Stromal cell of bone marrow (primary cell): ENCODE results near the gene MBD3L5.
"Not testable (repeated sequence)": the region's sequence is repeated elsewhere in the genome, so short reads cannot be mapped to it uniquely, and the experiment has no call there.

ENCODE experiments used
- DNase-seq: peaks from one replicate; pipeline ENCODE4 v3.0.0-alpha.2; 2012; ENCODE audit warnings: low read depth

MBD3L5 gene

DNA sequence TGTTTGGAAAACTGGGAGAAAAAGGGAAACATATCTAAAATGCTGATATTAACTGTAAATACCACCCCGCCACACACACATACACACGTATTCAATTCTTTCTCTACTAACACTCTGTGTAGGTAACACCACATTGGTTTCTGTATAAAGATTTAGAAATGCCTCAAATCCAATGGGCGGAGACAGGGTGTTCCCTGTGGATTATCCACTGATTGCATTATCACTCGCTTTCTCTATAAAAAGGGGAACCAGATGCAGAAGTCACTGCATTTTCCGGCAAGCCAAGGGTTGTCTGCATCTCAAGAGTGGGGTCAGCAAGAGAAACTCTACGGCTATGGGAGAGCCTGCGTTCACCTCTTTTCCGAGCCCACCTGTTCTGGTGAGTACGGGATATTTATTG lies at the start of gene MBD3L5:
MBD3L5 (plus strand) TSS at position 301 of the 400 bp plus-strand sequence; CDS start at position 335, 34 bp downstream.
- DNase-seq = not testable (repeated sequence)

DNA sequence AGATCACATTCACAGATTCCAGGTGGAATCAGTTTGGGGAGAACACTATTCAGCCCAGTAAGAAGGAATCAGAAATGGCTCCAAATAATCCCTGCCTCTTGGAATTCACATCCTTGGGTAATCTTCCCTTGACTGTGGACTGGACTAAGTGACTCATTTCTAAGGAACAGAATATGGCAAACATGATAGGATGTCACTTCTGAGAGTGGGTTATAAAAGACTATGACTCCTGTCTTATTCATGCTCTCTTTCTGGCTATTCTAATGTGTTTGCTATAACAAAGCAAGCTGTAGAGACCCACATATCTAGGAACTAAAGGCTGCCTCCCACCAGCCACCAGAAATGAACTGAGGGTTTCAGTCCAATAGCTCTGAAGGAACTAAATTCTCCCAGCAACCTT lies 46.9 kb upstream of the MBD3L5 start:
- no peak for DNase-seq

DNA sequence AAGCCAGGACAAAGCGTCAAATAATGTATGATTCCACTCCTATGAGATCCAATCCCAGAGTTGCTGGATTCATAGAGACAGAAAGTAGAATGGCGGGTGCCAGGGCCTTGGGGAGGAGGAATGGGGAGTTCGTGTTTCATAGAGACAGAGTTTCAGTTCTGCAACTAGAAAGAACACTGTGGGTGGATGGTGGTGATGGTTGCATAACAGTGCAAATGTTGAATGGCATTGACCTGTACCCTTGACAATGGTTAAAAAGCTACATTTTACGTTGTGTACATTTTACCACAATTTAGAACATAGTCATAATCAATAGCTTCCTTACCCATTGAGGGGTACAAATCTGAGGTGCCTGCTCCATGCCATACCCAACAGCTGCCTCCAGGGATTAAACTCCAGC lies 42.5 kb upstream of the MBD3L5 start:
- no peak for DNase-seq

DNA sequence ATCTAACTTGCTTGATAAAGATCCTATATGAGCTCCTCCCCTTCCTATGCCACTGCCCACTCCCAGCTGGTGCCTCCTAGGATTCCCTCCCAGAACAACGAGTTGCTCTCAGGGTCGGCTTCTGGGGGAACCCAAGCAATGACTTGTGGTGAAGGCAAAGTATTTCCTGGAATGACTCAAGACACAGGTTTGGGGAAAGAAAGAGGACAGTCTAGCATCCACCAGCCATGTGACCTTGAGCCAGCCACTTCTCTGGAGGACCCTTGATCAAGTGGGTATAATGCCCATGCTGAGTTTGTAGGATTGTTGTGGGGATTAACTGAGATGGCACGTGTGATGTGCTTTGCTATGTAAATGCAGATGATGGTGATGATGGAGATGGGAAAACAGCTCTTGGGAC lies 42.1 kb upstream of the MBD3L5 start:
- no peak for DNase-seq

DNA sequence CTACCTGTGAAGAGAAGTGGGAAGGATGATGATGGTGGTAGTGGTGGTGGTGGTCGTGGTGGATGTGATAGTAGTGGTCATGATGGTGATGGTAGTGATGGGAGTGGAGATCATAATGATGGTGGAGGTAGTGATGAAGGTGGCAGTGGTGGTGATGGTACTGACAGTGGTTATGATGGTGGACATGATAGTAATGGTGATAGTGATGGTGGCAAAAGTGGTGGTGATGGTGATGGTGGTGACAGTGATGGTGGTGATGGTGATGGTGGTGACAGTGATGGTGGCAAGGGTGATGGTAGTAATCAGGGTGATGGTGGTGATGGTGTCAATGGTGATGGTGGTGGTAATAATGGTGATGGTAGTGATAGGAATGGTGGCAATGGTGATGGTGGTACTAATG lies 35.3 kb upstream of the MBD3L5 start:
- no peak for DNase-seq

DNA sequence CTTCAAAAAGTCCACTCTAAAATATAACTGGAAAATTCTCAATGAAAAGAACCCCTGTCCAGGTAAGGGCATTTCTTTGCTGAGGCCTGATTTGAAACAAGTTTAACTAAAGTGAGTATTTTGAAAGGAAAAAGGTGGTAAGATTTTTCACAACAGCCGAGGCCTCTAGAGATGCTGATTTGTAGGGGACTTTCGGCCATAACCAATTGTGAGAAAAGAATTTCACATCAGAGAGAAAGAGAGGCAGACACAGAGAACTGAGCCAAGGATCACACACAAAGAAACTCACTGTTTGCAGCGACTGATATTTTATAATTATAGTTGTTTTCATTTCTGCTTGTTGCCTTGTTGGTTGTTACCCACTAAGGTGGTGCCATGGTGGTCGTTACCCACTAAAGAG lies 33.6 kb upstream of the MBD3L5 start:
- no peak for DNase-seq

DNA sequence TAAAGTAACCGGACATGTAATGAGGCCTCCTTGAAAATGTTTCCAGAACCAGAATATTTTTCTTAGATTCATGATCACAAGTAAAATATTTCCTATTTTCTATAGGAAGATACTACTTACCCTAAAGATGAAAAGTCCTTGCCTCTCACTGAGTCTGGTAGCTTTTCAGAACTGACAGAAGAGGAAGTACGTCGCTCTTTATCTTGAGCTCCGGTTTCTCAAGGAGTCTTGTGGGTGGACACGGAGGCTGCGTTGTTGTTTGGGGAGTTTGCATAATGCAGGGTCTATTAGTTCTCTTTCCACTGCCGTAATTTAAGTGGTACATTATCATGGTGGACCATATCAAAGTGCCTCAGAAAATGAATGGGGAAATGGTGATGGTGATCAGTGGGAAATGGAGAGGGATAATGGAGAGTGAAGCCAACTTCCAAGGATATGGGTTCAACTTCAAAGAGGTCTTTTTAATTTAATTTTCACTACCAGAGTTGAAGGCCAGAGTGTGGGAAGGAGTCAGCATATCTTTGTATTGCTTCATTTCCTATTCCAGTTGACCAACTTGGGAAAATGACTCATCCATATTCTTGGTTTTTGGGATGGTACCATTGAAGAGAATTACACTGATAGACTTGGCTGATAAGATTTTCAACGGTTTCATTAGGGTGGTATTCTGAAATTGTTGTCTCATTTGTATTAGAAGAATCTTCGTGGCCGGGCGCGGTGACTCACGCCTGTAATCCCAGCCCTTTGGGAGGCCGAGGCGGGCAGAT lies 32.5 kb upstream of the MBD3L5 start:
- DNase-seq = no peak

DNA sequence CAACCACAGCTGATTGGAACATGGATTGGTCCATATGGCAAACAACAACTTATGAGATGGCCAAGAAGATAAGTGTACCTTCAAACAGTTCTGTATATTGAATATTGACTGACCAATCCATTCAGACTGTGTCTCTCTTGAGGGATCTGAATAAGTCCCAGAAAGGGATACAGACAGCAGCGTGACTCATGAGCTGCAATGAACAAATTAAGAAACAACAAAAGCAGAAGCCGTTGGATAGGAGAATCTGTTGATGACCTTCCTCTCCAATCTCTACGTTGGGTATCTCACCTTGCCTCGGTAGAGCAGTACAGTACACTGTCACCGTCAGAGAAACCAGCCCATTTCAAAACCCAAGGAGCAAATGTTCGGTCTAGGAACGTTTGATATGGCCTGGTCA lies 30.4 kb upstream of the MBD3L5 start:
- no peak for DNase-seq

DNA sequence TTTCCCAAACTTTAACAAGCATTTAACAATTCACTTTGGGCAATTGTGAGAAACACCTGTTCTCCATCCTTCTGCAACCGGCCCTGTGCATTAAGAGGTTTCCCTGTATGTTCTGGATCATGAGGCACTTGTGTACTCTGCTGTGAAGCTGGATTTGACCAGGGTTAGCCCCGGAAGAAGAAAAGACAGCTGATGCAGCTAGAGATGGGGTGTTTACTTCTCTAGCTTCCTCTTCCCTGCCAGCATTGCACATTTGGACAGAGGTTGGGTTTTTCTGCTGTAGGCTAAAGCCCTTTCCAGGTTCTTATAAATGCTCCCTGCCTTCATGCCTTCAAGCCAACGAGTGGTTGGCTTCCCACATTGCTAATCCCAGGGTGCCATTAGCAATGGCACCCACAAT lies 30.0 kb upstream of the MBD3L5 start:
- DNase-seq = no peak

DNA sequence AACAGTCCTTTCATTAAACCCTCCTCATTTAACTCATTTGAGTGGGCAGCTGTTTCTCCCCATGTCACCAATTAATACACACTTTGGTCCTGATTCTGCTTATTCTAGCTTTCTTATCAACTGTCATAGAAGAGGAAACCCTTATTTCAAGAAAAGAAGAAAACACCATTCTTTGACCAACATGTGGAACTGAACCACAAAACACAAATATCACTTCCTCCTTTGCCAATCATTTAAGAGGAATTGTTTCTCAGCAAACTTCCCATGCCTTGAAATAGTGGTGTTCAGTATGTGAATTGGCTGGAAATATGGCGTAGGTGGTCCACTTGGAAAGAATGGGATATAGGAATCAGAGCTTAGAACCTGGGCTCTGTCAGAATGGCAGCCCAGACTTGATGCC lies 29.6 kb upstream of the MBD3L5 start:
- DNase-seq = no peak

DNA sequence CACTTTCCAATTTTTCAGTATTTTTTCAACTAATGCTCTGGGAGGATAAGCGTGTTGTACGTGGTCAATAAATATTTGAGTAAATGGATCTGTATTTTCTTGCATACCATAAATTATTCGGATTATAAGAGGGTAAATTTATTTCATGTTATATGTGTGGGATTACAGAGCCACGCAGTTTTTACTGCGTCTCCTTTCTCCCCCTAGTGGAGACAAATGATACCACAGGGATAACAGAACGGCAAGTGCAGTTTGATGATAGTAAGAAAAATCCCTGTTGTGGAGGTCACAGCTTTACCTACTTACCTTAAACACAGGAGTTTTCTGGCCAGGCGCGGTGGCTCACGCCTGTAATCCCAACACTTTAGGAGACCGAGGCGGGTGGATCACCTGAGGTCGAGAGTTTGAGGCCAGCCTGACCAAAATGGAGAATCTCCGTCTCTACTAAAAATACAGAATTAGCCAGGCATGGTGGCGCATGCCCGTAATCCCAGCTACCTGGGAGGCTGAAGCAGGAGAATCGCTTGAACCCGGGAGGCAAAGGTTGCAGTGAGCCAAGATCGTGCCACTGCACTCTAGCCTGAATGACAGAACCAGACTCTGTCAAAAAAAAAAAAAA lies 26.0 kb upstream of the MBD3L5 start:
- DNase-seq = no peak

DNA sequence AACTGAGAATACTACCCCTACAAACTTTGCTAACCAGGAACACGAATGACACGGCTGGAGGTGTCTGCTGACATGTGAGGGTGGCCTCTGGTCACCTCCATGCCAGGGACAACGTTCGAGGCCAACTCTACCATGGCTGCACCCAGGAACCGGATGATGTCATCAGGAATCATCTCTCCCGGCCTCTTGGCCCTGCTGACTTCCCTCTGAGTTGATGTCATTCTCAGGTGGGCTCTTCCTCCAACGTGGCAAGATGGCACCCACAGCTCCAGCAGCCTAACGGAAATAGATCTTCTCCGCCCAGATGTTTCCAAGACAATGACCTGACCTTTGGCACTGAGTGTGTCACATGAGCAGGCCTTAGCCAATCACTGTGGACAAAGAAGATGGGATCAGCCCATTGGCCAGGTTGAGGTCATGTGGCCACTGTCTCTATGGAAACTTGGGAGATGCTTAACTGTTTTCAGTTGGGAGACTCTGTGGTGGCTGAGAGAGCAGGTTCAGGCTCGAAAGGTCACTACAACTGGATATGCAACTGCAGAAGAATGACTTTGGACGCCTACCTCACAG lies 24.2 kb upstream of the MBD3L5 start:
- DNase-seq = no peak

DNA sequence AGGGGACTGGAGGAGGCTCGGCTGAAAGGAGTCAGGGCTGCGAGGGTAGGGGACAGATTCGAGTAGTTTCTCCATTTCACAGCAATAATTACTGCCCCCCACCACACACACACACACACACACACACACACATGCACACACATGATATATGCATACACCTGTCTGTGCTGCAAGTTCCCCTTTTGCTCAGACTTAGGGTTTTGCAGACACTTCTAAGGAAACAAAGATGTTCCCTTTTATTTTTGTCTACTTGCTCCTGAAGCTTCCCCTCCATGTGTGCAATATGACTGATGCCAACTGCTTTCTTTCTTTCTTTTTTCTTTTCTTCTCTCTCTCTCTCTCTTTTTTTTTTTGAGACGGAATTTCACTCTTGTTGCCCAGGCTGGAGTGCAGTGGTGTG lies 22.5 kb upstream of the MBD3L5 start:
- DNase-seq = no peak

DNA sequence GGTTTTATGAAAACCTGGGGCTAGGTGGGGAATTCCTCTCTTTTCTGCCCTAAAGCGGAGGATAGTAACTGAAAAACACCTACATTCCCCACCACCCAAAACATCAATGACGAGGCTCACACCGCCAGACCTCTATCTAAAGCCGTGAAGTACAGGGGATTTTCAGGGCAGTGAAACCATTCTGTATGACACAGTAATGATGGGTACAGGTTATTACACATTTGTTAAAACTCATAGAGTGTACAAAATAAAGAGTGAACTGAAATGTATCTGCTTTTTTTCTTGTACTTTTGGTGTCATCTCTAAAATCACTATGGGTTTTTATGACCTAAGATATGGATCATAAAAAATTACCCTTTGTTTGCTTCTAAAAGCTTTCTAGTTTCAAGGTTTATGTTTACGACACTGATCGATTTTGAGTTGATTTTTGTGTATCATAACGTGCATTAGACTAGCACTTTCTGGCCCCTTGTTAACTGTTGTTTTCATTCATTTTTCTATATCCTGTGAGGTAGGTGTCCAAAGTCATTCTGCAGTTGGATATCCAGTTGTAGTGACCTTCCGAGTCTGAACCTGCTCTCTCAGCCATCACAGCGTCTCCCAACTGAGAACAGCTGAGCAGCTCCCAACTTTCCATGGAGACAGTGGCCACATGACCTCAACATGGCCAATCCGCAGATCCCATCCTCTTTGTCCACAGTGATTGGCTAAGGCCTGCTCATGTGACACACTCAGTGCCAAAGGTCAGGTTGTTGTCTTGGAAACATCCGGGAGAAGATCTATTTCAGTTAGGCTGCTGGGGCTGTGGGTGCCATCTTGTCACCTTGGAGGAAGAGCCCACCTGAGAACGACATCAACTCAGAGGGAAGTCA lies 19.4 kb upstream of the MBD3L5 start:
- no peak for DNase-seq

DNA sequence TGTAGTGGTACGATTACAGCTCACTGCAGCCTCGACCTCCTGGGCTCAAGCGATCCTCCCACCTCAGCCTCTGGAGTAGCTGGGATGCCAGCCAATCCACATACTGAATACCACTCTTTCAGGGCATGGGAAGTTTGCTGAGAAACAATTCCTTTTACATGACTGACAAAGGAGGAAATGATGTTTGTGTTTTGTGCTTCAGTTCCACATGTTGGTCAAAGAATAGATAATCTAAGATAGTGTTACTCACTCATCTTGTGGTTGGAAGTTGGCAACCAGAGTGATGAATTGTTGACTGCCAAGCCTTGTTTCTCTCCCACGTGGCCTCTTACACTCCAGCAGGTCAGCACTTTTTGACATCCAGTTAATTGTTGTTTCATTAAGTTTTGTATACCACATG lies 16.7 kb upstream of the MBD3L5 start:
- no peak for DNase-seq

DNA sequence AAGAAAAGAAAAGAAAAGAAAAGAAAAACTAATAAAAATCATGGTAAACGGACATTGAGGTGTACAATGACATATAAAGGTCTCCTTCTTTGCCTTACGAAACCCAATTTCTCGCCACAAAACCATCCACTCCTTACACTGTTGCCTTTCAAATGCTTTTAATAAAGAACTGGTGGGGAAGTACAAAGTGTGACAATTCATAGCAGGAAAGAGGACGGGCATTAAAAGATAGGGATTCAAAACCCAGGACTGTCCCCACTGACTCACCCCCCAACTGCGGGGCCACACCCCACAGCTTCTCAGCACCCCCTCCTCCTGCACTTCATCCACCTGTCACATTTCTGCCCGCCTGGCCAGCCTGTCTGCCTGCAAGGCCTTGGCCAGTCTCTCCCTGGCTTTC lies 11.6 kb upstream of the MBD3L5 start:
- no peak for DNase-seq

DNA sequence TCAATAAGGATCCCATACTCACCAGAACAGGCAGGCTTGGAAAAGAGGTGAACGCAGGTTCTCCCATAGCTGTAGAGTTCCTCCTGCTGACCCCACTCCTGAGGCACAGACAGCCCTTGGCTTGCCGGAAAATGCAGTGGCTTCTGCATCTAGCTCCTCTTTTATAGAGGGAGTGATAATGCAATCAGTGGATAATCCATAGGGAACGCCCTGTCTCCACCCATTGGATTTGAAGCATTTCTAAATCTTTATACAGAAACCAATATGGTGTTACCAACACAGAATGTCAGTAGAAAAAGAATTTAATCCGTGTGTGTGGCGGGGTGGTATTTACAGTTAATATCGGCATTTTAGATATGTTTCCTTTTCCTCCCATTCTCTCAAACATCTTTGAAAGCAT lies 9.0 kb upstream of the MBD3L5 start, which contains the start of gene MBD3L2B:
MBD3L2B (minus strand) TSS at position 101 of the 400 bp plus-strand sequence; CDS start at position 67, 34 bp downstream.
- DNase-seq = not testable (repeated sequence)

DNA sequence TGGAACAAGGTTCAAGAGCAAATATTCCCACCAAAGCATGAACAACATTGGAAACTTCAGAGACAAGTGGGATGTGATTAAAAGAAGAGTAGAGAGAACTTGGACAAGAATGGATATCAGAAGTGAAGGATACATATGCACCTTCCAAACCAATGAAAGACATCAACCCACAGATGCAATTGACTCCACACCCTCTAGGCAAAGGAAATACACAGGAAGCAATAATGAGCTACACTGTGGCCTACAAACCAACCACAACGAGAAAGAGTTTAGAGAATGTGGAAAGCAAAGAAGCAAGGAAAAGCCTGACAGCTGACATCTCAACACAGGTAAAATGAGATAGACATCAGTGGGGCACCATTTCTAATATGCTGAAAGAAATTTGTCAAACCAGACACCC lies 1.6 kb upstream of the MBD3L5 start:
- not testable (repeated sequence) for DNase-seq

DNA sequence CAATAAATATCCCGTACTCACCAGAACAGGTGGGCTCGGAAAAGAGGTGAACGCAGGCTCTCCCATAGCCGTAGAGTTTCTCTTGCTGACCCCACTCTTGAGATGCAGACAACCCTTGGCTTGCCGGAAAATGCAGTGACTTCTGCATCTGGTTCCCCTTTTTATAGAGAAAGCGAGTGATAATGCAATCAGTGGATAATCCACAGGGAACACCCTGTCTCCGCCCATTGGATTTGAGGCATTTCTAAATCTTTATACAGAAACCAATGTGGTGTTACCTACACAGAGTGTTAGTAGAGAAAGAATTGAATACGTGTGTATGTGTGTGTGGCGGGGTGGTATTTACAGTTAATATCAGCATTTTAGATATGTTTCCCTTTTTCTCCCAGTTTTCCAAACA lies 9.7 kb downstream of the MBD3L5 start, which contains the start of gene MBD3L4:
MBD3L4 (minus strand) TSS at position 101 of the 400 bp plus-strand sequence; CDS start at position 66, 35 bp downstream.
- DNase-seq = not testable (repeated sequence)

DNA sequence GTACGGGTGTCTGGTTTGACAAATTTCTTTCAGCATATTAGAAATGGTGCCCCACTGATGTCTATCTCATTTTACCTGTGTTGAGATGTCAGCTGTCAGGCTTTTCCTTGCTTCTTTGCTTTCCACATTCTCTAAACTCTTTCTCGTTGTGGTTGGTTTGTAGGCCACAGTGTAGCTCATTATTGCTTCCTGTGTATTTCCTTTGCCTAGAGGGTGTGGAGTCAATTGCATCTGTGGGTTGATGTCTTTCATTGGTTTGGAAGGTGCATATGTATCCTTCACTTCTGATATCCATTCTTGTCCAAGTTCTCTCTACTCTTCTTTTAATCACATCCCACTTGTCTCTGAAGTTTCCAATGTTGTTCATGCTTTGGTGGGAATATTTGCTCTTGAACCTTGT lies 11.2 kb downstream of the MBD3L5 start:
- not testable (repeated sequence) for DNase-seq

DNA sequence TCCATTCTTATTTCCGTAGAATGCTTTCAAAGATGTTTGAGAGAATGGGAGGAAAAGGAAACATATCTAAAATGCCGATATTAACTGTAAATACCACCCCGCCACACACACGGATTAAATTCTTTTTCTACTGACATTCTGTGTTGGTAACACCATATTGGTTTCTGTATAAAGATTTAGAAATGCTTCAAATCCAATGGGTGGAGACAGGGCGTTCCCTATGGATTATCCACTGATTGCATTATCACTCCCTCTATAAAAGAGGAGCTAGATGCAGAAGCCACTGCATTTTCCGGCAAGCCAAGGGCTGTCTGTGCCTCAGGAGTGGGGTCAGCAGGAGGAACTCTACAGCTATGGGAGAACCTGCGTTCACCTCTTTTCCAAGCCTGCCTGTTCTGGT lies 18.6 kb downstream of the MBD3L5 start, which contains the start of gene MBD3L2:
MBD3L2 (plus strand) TSS at position 301 of the 400 bp plus-strand sequence; CDS start at position 354, 53 bp downstream.
- not testable (repeated sequence) for DNase-seq

DNA sequence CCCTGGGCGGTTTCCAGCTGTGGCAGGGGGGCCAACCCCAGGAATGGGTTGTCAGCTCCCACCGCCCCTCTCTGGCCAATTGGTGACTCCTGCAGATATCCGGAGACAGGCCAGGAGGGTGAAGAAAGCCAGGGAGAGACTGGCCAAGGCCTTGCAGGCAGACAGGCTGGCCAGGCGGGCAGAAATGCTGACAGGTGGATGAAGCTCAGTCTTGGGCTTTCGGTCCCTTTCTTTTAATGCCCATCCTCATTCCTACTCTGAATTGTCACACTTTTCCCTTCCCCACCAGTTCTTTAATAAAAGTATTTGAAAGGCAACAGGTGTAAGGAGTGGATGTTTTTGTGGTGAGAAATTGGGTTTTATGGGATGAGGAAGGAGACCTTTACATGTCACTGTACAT lies 21.0 kb downstream of the MBD3L5 start:
- not testable (repeated sequence) for DNase-seq
